Esophagus squamous epithelium (tissue), 5 donors: Measurements from ENCODE around the gene RNU6-9. TPM values are rescaled to one million over a fixed set of nuclear protein-coding genes. Genes with fewer than 3 reads are reported as not detected.

Source experiments
- DNase-seq: peaks from one replicate; lab custom pipeline; 2025; lab: John Stamatoyannopoulos, UW
- H3K27ac ChIP-seq, 4 donors: fragments of 200-600 bp; sonication (generic); one replicate each; pipeline ENCODE4 v1.5.1; 2016 to 2019; ENCODE audit warnings: mild to moderate bottlenecking in 1 of 4
- H3K27me3 ChIP-seq, 4 donors: fragments of 200-600 bp; sonication (generic); 1 replicate in 3 of 4; 2 replicates in 1 of 4; pipeline versions ENCODE4 v1.5.1 to v1.6.0; 2017 to 2021; ENCODE audit warnings: antibody characterized with exemption in 1 of 4
- H3K36me3 ChIP-seq, 3 donors: fragments of 200-600 bp; sonication (generic); one replicate each; pipeline ENCODE4 v1.5.1; 2016 to 2019
- H3K4me1 ChIP-seq, 3 donors: fragments of 200-600 bp; sonication (generic); one replicate each; pipeline ENCODE4 v1.5.1; 2017 to 2019
- H3K4me3 ChIP-seq, 4 donors: fragments of 200-600 bp; sonication (generic); 1 replicate in 3 of 4; 2 replicates in 1 of 4; pipeline ENCODE4 v1.5.1; 2016 to 2019; ENCODE audit warnings: mild to moderate bottlenecking in 2 of 4, moderate library complexity in 1 of 4
- H3K9me3 ChIP-seq, 3 donors: fragments of 200-600 bp; sonication (generic); one replicate each; pipeline ENCODE4 v1.5.1; 2016 to 2019
- POLR2A ChIP-seq, 4 donors: fragments of 450-650 bp; IDR thresholded peaks; one replicate each; pipeline ENCODE4 v1.6.1; 2017; ENCODE audit warnings: antibody characterized with exemption in 4 of 4, mild to moderate bottlenecking in 4 of 4, moderate library complexity in 3 of 4
- WGBS, 2 donors: methylation state at CpG; one replicate each; pipeline ENCODE4 v1.1.5; 2018; 5-methylcytosine and 5-hydroxymethylcytosine counted together
- intact Hi-C: fragments of 100-400 bp; cut with DNase I; formaldehyde crosslinking; loops from one replicate; pipeline ENCODE4 v1.15.0; 2022
- total RNA-seq, 4 donors: library from RNA; depleted of rRNA; stranded (reverse); fragments of >200 nt; gene quantifications; one replicate each; pipeline ENCODE4 v1.1.0, GENCODE V29; 2016
- TF ChIP-seq, protein P1 (sequence below), 6 experiments: fragments of 450-650 bp in 4 of 6; fragments of 200-600 bp in 2 of 6; sonication (generic) in 2 of 6; IDR thresholded peaks; one replicate each; pipeline ENCODE4 v1.5.1; 2016 to 2019; ENCODE audit warnings: antibody characterized with exemption in 6 of 6, mild to moderate bottlenecking in 4 of 6, moderate library complexity in 4 of 6
- donor health status: DM: yes; HTN: yes; CAD: no.

RNU6-9 gene
- total RNA-seq, 4 donors from 2014 or later: not detected

DNA sequence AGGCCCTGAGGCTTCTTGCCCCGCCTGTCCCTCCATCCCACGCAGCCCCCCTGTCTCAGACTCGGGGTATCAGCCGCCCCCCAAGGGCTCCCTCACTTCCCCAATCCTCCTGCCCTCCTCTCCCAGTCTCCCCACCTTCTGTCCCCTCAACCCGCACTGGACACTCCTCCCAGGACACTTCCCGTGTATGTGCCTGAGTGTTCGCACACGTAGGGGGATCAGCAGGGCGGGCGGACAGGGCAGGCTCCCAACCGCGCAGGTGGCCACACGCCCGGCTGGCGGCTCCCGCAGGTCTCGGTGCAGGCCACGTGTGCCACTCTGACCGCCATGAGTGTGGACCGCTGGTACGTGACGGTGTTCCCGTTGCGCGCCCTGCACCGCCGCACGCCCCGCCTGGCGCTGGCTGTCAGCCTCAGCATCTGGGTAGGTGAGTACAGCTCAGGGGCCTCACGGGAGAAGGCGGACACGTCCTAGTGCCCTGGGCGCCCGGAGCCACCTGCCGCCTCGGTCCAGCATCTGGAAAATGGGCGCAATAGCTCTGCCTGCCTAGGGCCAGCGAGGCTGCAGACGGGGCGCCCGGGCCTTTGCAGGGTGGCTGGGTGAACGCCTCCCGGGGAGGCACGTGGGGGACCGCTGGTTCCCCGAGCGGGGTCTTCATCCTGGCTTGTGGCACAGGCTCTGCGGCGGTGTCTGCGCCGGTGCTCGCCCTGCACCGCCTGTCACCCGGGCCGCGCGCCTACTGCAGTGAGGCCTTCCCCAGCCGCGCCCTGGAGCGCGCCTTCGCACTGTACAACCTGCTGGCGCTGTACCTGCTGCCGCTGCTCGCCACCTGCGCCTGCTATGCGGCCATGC, 26.1 kb downstream of the RNU6-9 start:
- no peak for TF ChIP-seq POLR2A (IDR thresholded peaks at IDR 0.05)
- TF ChIP-seq, protein P1, sequence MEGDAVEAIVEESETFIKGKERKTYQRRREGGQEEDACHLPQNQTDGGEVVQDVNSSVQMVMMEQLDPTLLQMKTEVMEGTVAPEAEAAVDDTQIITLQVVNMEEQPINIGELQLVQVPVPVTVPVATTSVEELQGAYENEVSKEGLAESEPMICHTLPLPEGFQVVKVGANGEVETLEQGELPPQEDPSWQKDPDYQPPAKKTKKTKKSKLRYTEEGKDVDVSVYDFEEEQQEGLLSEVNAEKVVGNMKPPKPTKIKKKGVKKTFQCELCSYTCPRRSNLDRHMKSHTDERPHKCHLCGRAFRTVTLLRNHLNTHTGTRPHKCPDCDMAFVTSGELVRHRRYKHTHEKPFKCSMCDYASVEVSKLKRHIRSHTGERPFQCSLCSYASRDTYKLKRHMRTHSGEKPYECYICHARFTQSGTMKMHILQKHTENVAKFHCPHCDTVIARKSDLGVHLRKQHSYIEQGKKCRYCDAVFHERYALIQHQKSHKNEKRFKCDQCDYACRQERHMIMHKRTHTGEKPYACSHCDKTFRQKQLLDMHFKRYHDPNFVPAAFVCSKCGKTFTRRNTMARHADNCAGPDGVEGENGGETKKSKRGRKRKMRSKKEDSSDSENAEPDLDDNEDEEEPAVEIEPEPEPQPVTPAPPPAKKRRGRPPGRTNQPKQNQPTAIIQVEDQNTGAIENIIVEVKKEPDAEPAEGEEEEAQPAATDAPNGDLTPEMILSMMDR (IDR thresholded peaks at IDR 0.05): no peak
- H3K36me3 ChIP-seq: no peaks in the 10 kb centered on the region
- 0% methylated on average over 4 of the region's 68 CpGs; no CpG with 5 or more reads in 1 of the 2 donors for WGBS, 2 donors
- intact Hi-C loops: loop anchor here (2.0 to 5.0 kb wide), 3 partner anchors 57 to 147 kb away; no protein-coding TSS in a partner anchor
- peaks cover 35 to 67% (median 43%) of the 10 kb centered on the region in 3 donors for H3K4me1 ChIP-seq
- H3K4me3 ChIP-seq: peak overlapping the region; percentile 13 to 60 (median 30)
- no peak overlapping the region for H3K27ac ChIP-seq
- H3K27me3 ChIP-seq: peaks cover 14 to 58% (median 30%) of the 10 kb centered on the region in 4 donors
- DNase-seq: no peak
- no peaks in the 10 kb centered on the region for H3K9me3 ChIP-seq

DNA sequence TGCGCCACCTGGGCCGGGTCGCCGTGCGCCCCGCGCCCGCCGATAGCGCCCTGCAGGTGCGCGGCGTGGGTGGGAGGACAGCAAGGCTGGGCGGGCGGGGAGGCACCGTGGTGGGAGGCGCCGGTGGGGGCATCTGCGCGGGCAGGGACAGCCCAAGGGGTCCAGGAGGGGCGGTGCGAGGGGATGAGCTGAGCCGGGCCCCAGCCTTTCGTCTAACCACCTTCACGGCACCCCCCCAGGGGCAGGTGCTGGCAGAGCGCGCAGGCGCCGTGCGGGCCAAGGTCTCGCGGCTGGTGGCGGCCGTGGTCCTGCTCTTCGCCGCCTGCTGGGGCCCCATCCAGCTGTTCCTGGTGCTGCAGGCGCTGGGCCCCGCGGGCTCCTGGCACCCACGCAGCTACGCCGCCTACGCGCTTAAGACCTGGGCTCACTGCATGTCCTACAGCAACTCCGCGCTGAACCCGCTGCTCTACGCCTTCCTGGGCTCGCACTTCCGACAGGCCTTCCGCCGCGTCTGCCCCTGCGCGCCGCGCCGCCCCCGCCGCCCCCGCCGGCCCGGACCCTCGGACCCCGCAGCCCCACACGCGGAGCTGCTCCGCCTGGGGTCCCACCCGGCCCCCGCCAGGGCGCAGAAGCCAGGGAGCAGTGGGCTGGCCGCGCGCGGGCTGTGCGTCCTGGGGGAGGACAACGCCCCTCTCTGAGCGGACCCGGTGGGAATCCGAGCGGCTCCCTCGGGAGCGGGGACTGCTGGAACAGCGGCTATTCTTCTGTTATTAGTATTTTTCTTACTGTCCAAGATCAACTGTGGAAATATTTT, 27.0 kb downstream of the RNU6-9 start:
- 3 to 4% methylated on average over 4 to 5 of the region's 84 CpGs for WGBS, 2 donors
- peak in 1 of 4 donors; percentile 27 for TF ChIP-seq POLR2A (IDR thresholded peaks at IDR 0.05)
- TF ChIP-seq, protein P1 (IDR thresholded peaks at IDR 0.05): no peak
- H3K27me3 ChIP-seq: peaks cover 14 to 58% (median 30%) of the 10 kb centered on the region in 4 donors
- peak overlapping the region in 1 of 4 donors; percentile 6 for H3K27ac ChIP-seq
- no peak for DNase-seq
- H3K36me3 ChIP-seq: no peaks in the 10 kb centered on the region
- peaks cover 40 to 75% (median 51%) of the 10 kb centered on the region in 3 donors for H3K4me1 ChIP-seq
- intact Hi-C loops: loop anchor here (2.0 to 5.0 kb wide), 3 partner anchors 58 to 148 kb away; no protein-coding TSS in a partner anchor
- no peaks in the 10 kb centered on the region for H3K9me3 ChIP-seq
- peak overlapping the region; percentile 13 to 60 (median 30) for H3K4me3 ChIP-seq

GRCh38 chr19:924553-925086, 31.3 kb downstream of the RNU6-9 start:
- Histone ChIP-seq H3K4me1 (peaks cover 30 to 76% (median 32%) of the 10 kb centered on the region in 3 donors), H3K4me3 (peak overlapping the region; percentile 70 to 97 (median 90)), H3K27me3 (peaks cover 3 to 20% (median 4%) of the 10 kb centered on the region in 4 donors), H3K36me3 (peaks cover 0 to 8% (median 0%) of the 10 kb centered on the region in 3 donors), H3K27ac (peak overlapping the region; percentile 90 to 96 (median 91)), H3K9me3 (no peaks in the 10 kb centered on the region)
- intact Hi-C loops: loop anchor here (5.0 kb wide), 2 partner anchors 62 to 152 kb away; no protein-coding TSS in a partner anchor
- DNase-seq: no peak
- TF ChIP-seq POLR2A (IDR thresholded peaks at IDR 0.05): no peak
- 4 to 8% methylated on average over 8 to 18 of the region's 31 CpGs for WGBS, 2 donors

GRCh38 chr19:925087-925525, 31.8 kb downstream of the RNU6-9 start:
- TF ChIP-seq POLR2A (IDR thresholded peaks at IDR 0.05): no peak
- TF ChIP-seq, protein P1 (IDR thresholded peaks at IDR 0.05): no peak
- WGBS, 2 donors: 0% methylated on average over 5 of the region's 39 CpGs; no CpG with 5 or more reads in 1 of the 2 donors
- peak overlapping the region; percentile 70 to 97 (median 90) for H3K4me3 ChIP-seq
- no peak for DNase-seq
- peak overlapping the region; percentile 90 to 96 (median 91) for H3K27ac ChIP-seq
- intact Hi-C loops: no loop called here
- peaks cover 0 to 11% (median 0%) of the 10 kb centered on the region in 3 donors for H3K36me3 ChIP-seq
- peaks cover 25 to 71% (median 27%) of the 10 kb centered on the region in 3 donors for H3K4me1 ChIP-seq
- H3K9me3 ChIP-seq: no peaks in the 10 kb centered on the region
- peaks cover under 1 to 15% (median 3%) of the 10 kb centered on the region in 4 donors for H3K27me3 ChIP-seq
